LNCAP (cell line): ENCODE measurements around the gene KDM2B.

Experiments
- CTCF ChIP-seq: fragments of 450-650 bp; IDR thresholded peaks from 2 replicates; pipeline ENCODE4 v1.5.1; 2017; ENCODE audit warnings: mild to moderate bottlenecking

KDM2B gene

GRCh38 chr12:121466794-121467637 is 113.8 kb downstream of the KDM2B start:
- no peak for TF ChIP-seq CTCF

- no peak for TF ChIP-seq CTCF
Observed at GRCh38 chr12:121465921-121466793, 114.7 kb downstream of the KDM2B start.

- no peak for TF ChIP-seq CTCF
Observed at GRCh38 chr12:121464331-121464730, 116.5 kb downstream of the KDM2B start.

GRCh38 chr12:121461048-121461447 is 119.8 kb downstream of the KDM2B start:
- TF ChIP-seq CTCF: no peak

DNA sequence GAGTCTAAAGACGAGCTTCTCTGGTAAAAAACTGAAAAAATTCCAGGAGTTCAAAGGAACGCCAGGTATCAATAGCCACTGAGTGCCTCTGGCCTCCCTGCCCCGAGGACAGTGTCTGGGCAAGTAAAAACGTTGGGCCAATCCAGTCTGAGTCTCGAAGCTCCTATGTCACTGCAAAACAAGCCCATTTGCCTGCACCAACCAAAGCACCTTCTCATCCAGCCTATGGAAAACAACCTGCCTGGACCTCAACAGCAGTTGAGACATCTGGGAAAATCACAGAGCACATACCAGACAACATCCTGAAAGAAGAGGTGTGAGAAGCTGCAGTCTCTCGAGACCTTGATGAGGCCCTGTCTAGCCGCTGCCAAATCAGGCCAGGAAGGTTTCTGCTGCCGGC is 124.3 kb downstream of the KDM2B start:
- no peak for TF ChIP-seq CTCF

- no peak for TF ChIP-seq CTCF
Observed at GRCh38 chr12:121455766-121456420, 124.9 kb downstream of the KDM2B start.

DNA sequence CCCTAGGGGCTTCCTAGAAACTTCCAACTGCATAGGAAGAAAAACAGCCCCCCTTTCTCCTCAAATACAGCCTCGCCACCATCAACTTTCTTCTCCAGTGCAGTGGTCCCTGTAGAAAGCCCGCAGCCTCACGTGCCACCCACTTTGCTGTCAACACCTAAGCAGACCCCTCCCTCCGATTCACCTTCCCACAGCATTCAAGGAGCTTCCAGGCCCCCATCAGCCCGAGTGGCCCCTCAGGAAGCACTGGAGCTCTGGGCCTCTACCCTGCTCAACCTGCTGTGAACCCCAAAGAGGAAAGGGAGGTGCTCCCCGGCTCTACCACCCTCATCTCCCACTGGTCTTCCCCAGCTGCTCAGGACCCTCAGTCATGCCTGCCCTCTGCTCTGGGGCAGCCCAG is 125.9 kb downstream of the KDM2B start:
- no peak for TF ChIP-seq CTCF
